HFFc6 (cell line): ENCODE results near the gene ZDHHC1. TPM values are rescaled to one million over a fixed set of nuclear protein-coding genes. Genes with fewer than 3 reads are reported as not detected.

ENCODE experiments used
- DNase-seq: peaks from one replicate; pipeline ENCODE4 v3.0.0-alpha.2; 2018
- H3K27ac Mint-ChIP-seq: 2 replicates; pipeline ENCODE4 v1.8.0; 2020; ENCODE audit warnings: mild to moderate bottlenecking, mixed read lengths
- H3K27me3 Mint-ChIP-seq: 2 replicates; pipeline ENCODE4 v1.8.0; 2021; ENCODE audit warnings: mild to moderate bottlenecking, moderate library complexity, mixed read lengths; ENCODE audit not compliant: insufficient read depth
- H3K36me3 Mint-ChIP-seq: 2 replicates; pipeline ENCODE4 v1.8.0; 2021; ENCODE audit warnings: low read depth, mixed read lengths
- H3K4me1 Mint-ChIP-seq: 2 replicates; pipeline ENCODE4 v1.8.0; 2020; ENCODE audit warnings: low read depth, mixed read lengths
- H3K4me3 Mint-ChIP-seq: 2 replicates; pipeline ENCODE4 v1.8.0; 2020; ENCODE audit warnings: mild to moderate bottlenecking, moderate library complexity, mixed read lengths
- H3K9me3 Mint-ChIP-seq: 2 replicates; pipeline ENCODE4 v1.8.0; 2020; ENCODE audit warnings: mild to moderate bottlenecking, mixed read lengths
- CTCF ChIP-seq: fragments of 200-600 bp; sonication (generic); IDR thresholded peaks from 2 replicates; pipeline ENCODE4 v1.5.0; 2021; ENCODE audit warnings: antibody characterized with exemption, mild to moderate bottlenecking
- total RNA-seq, 6 experiments: library from RNA; stranded (reverse); fragmentation: NEBNext Ultra II Directional; extraction: Animal tissue kit (Norgen Biotek cat#: 25700); gene quantifications; 2 replicates in 1 of 6; 3 replicates in 5 of 6; pipeline ENCODE4 v1.2.3, GENCODE V29; 2021

The ZDHHC1 gene
- total RNA-seq, 6 experiments from 2014 or later = 2.1 to 5.4 (median 2.8) TPM

- no peaks in the 10 kb centered on the region for H3K4me1 Mint-ChIP-seq
- no peaks in the 10 kb centered on the region for H3K36me3 Mint-ChIP-seq
- no peak for TF ChIP-seq CTCF
- H3K9me3 Mint-ChIP-seq = no peaks in the 10 kb centered on the region
- peaks cover 16% of the 10 kb centered on the region for H3K27me3 Mint-ChIP-seq
- DNase-seq = no peak
- no peak overlapping the region for H3K27ac Mint-ChIP-seq
- H3K4me3 Mint-ChIP-seq = peak overlapping the region; percentile 5
Observed at GRCh38 chr16:67394155-67395104, 21.8 kb downstream of the ZDHHC1 start.

GRCh38 chr16:67393788-67394154 is 22.5 kb downstream of the ZDHHC1 start:
- TF ChIP-seq CTCF = no peak
- no peaks in the 10 kb centered on the region for H3K9me3 Mint-ChIP-seq
- no peak overlapping the region for H3K27ac Mint-ChIP-seq
- H3K36me3 Mint-ChIP-seq = no peaks in the 10 kb centered on the region
- no peaks in the 10 kb centered on the region for H3K4me1 Mint-ChIP-seq
- peak overlapping the region; percentile 5; the same call in 1 of the 2 replicates for H3K4me3 Mint-ChIP-seq
- DNase-seq = no peak
- H3K27me3 Mint-ChIP-seq = peaks cover 17% of the 10 kb centered on the region

GRCh38 chr16:67393111-67393787 is 23.0 kb downstream of the ZDHHC1 start, which contains the start of gene TPPP3:
TPPP3 (minus strand) TSS chr16:67393498; CDS start chr16:67391111, 2,387 bp downstream.
- Mint-ChIP-seq H3K4me1 (no peaks in the 10 kb centered on the region), H3K9me3 (no peaks in the 10 kb centered on the region), H3K27me3 (peaks cover 20% of the 10 kb centered on the region), H3K36me3 (no peaks in the 10 kb centered on the region), H3K27ac (0 out of 2 replicates have a peak within 1 kb of the TSS, but pooled peaks have one; percentile 26), H3K4me3 (peak within 1 kb of the TSS; percentile 5)
- peak; percentile 77 for TF ChIP-seq CTCF
- peak; percentile 62 for DNase-seq

- Mint-ChIP-seq H3K27ac (0 out of 2 replicates have a peak overlapping the region, but pooled peaks have one; percentile 26), H3K4me3 (no peak overlapping the region), H3K4me1 (no peaks in the 10 kb centered on the region), H3K36me3 (no peaks in the 10 kb centered on the region), H3K9me3 (no peaks in the 10 kb centered on the region), H3K27me3 (peaks cover 20% of the 10 kb centered on the region)
- DNase-seq = no peak
- no peak for TF ChIP-seq CTCF
Observed at GRCh38 chr16:67392301-67393059, 23.8 kb downstream of the ZDHHC1 start.
